Kidney glomerular epithelial cell (primary cell): ENCODE measurements around the gene WNT7A.

Experiments used
- DNase-seq: peaks from one replicate; lab custom pipeline; 2025; lab: John Stamatoyannopoulos, UW

Gene WNT7A

GRCh38 chr3:13792051-13792490 is 87.8 kb downstream of the WNT7A start:
- no peak for DNase-seq

GRCh38 chr3:13791198-13792050 is 88.4 kb downstream of the WNT7A start:
- DNase-seq: no peak

GRCh38 chr3:13790376-13791197 is 89.3 kb downstream of the WNT7A start:
- DNase-seq: no peak

GRCh38 chr3:13788522-13789424 is 91.1 kb downstream of the WNT7A start:
- DNase-seq: no peak

- DNase-seq: no peak
Measured at GRCh38 chr3:13787533-13788132, 92.2 kb downstream of the WNT7A start.

- no peak for DNase-seq
Measured at GRCh38 chr3:13786811-13787210, 93.1 kb downstream of the WNT7A start.

- no peak for DNase-seq
Measured at GRCh38 chr3:13785853-13786436, 93.9 kb downstream of the WNT7A start.

- no peak for DNase-seq
Measured at GRCh38 chr3:13785351-13785750, 94.5 kb downstream of the WNT7A start.

- DNase-seq: no peak
Measured at GRCh38 chr3:13783476-13783875, 96.4 kb downstream of the WNT7A start.

- no peak for DNase-seq
Measured at GRCh38 chr3:13782501-13782900, 97.4 kb downstream of the WNT7A start.

GRCh38 chr3:13781417-13781816 is 98.5 kb downstream of the WNT7A start:
- DNase-seq: no peak

GRCh38 chr3:13780432-13781176 is 99.3 kb downstream of the WNT7A start:
- DNase-seq: no peak

GRCh38 chr3:13776253-13777050 is 103.4 kb downstream of the WNT7A start:
- DNase-seq: no peak

- DNase-seq: no peak
Measured at GRCh38 chr3:13772885-13773745, 106.8 kb downstream of the WNT7A start.

- no peak for DNase-seq
Measured at GRCh38 chr3:13772321-13772745, 107.5 kb downstream of the WNT7A start.

- no peak for DNase-seq
Measured at GRCh38 chr3:13771496-13771895, 108.4 kb downstream of the WNT7A start.

- no peak for DNase-seq
Measured at GRCh38 chr3:13770170-13771169, 109.4 kb downstream of the WNT7A start.
